K562 (cell line): ENCODE results near the gene SZT2. TPM values are rescaled to one million over a fixed set of nuclear protein-coding genes. Genes with fewer than 3 reads are reported as not detected.

ENCODE experiments used
- BRCA1 ChIP-seq, 2 experiments: fragments of 450-650 bp in 1 of 2; sonication (generic) in 1 of 2; formaldehyde crosslinking in 1 of 2; IDR thresholded peaks; 2 replicates each; pipeline versions ENCODE4 v1.5.0 to v1.6.1; 2017 to 2020; ENCODE audit warnings: mild to moderate bottlenecking in 1 of 2, missing genetic modification reagents in 1 of 2
- EGR1 ChIP-seq: fragments of 450-650 bp; conservative IDR thresholded peaks from 2 replicates; pipeline ENCODE4 v1.6.1; 2017; ENCODE audit warnings: mild to moderate bottlenecking
- HCFC1 ChIP-seq: IDR thresholded peaks from 2 replicates; pipeline ENCODE4 v1.6.1; 2012; ENCODE audit warnings: low read depth, low read length, improper control_type of control experiment
- HNRNPH1 ChIP-seq: fragments of 200-400 bp; formaldehyde crosslinking; optimal IDR thresholded peaks from 2 replicates; pipeline ENCODE3; 2017; ENCODE audit warnings: low read depth, mild to moderate bottlenecking, low read length, moderate library complexity
- MAX ChIP-seq: sonication (generic); formaldehyde crosslinking; IDR thresholded peaks from 2 replicates; pipeline ENCODE4 v1.9.0; 2022; ENCODE audit warnings: mild to moderate bottlenecking, missing genetic modification reagents
- MIER1 ChIP-seq: fragments of 450-650 bp; IDR thresholded peaks from 2 replicates; pipeline ENCODE4 v1.6.1; 2016; ENCODE audit warnings: antibody characterized with exemption, mild to moderate bottlenecking, low read depth
- NKRF ChIP-seq: fragments of 450-650 bp; IDR thresholded peaks from 2 replicates; pipeline ENCODE4 v1.6.1; 2016; ENCODE audit warnings: borderline replicate concordance
- NR4A1 ChIP-seq, 2 experiments: fragments of 250-450 bp in 1 of 2; fragments of 450-650 bp in 1 of 2; sonication (Bioruptor Pico) in 1 of 2; IDR thresholded peaks; 2 replicates each; pipeline versions ENCODE4 v1.4.0 to v1.6.1; 2016 to 2020; ENCODE audit warnings: mild to moderate bottlenecking in 2 of 2, missing compliant biosample characterization in 1 of 2, missing genetic modification characterization in 1 of 2, moderate library complexity in 1 of 2
- RBM25 ChIP-seq: fragments of 200-400 bp; formaldehyde crosslinking; IDR thresholded peaks from 2 replicates; pipeline ENCODE4 v1.6.1; 2018; ENCODE audit warnings: low read length, low read depth, moderate library complexity; ENCODE audit not compliant: severe bottlenecking
- TFAP4 ChIP-seq: sonication (generic); formaldehyde crosslinking; IDR thresholded peaks from 2 replicates; pipeline ENCODE4 v1.8.0; 2022; ENCODE audit warnings: missing genetic modification reagents, mild to moderate bottlenecking, moderate library complexity, borderline replicate concordance
- THRB ChIP-seq: fragments of 450-650 bp; formaldehyde crosslinking; conservative IDR thresholded peaks from 2 replicates; pipeline ENCODE4 v1.4.0; 2022; ENCODE audit warnings: mild to moderate bottlenecking, missing genetic modification characterization
- YY1 ChIP-seq, 3 experiments: IDR thresholded peaks; 2 replicates each; pipeline ENCODE4 v1.6.1; 2011; ENCODE audit warnings: low read length in 2 of 3, mild to moderate bottlenecking in 2 of 3, moderate library complexity in 2 of 3, borderline replicate concordance in 1 of 3, control low read depth in 1 of 3, low read depth in 1 of 3; ENCODE audit not compliant: insufficient read depth in 3 of 3, insufficient replicate concordance in 2 of 3, control insufficient read depth in 1 of 3, insufficient read length in 1 of 3; ENCODE audit errors: extremely low read depth in 1 of 3
- ZFPM2 ChIP-seq: fragments of 250-450 bp; sonication (Bioruptor Pico); IDR thresholded peaks from 2 replicates; pipeline ENCODE4 v1.5.1; 2022; ENCODE audit warnings: mild to moderate bottlenecking
- ZKSCAN1 ChIP-seq: fragments of 150-350 bp; IDR thresholded peaks from 2 replicates; pipeline ENCODE4 v1.6.1; 2016; ENCODE audit warnings: low read depth, low read length
- ZNF592 ChIP-seq: fragments of 450-650 bp; IDR thresholded peaks from 2 replicates; pipeline ENCODE4 v1.6.1; 2017; ENCODE audit warnings: antibody characterized with exemption, mild to moderate bottlenecking
- ZNF695 ChIP-seq: fragments of 450-650 bp; formaldehyde crosslinking; IDR thresholded peaks from 2 replicates; pipeline ENCODE4 v1.4.0; 2020; ENCODE audit warnings: mild to moderate bottlenecking, moderate library complexity
- polyA plus RNA-seq, 8 experiments: library from polyadenylated mRNA; depleted of rRNA in 4 of 8; stranded (reverse) in 5 of 8; unstranded in 3 of 8; fragments of >200 nt; fragmentation: Nextera tagmentation in 2 of 8; fragmentation: Illumina TruSeq in 1 of 8; extraction: Ambion mirVana in 2 of 8; extraction: Trizol in 1 of 8; gene quantifications; 2 replicates each; pipeline versions ENCODE4 v1.2.1 to v1.2.3, GENCODE V29; 2011 to 2014; ENCODE audit warnings: inconsistent platforms in 1 of 8, missing spikeins in 1 of 8
- total RNA-seq, 7 experiments: library from RNA; depleted of rRNA in 6 of 7; stranded (reverse); fragments of >200 nt in 6 of 7; fragmentation: Illumina TruSeq in 2 of 7; extraction: Trizol in 2 of 7; gene quantifications; 2 replicates each; pipeline versions ENCODE4 v1.2.1 to v1.2.3, GENCODE V29; 2011 to 2021; ENCODE audit warnings: low replicate concordance in 1 of 7

The SZT2 gene
- total and polyA plus RNA-seq, 9 of the 15 experiments (the other 6 are each of a cell fraction or from before 2014, with no cell fraction given): 0.88 to 31.0 (median 12.8) TPM

GRCh38 chr1:43360616-43361015 lies 29.1 kb upstream of the SZT2 start (continued):
- TF ChIP-seq TFAP4 (peak; percentile 27; the same call in 1 of the 2 replicates), ZKSCAN1 (peak; percentile 16; the same call in 1 of the 2 replicates), MIER1 (no peak), RBM25 (no peak), MAX (CRISPR knock-in tag) (peak; percentile 69), ZNF592 (0 out of 2 replicates have a peak, but pooled peaks have one; percentile 27), HNRNPH1 (no peak), HCFC1 (no peak), ZNF695 (no peak), ZFPM2 (CRISPR knock-in tag) (no peak), NR4A1 (CRISPR knock-in tag; IDR thresholded peaks at IDR 0.05) (no peak), NR4A1 (tag; IDR thresholded peaks at IDR 0.05) (no peak), THRB (CRISPR knock-in tag) (no peak), NKRF (no peak), BRCA1 (IDR thresholded peaks at IDR 0.05) (no peak), BRCA1 (CRISPR knock-in tag; IDR thresholded peaks at IDR 0.05) (no peak), YY1 (IDR thresholded peaks at IDR 0.05; ENCODE audit: borderline replicate concordance in 1 of 3, control insufficient read depth in 1 of 3, extremely low read depth in 1 of 3, insufficient read depth in 3 of 3, insufficient read length in 1 of 3, insufficient replicate concordance in 2 of 3, low read depth in 1 of 3, low read length in 2 of 3) (peak in 1 of 3 experiments; percentile 22), EGR1 (0 out of 2 replicates have a peak, but pooled peaks have one; percentile 12)
